GM18951 (cell line): ENCODE measurements around the gene AHRR.

Experiments used
- POLR2A ChIP-seq: IDR thresholded peaks from 4 replicates; pipeline ENCODE4 v1.6.1; 2011; ENCODE audit warnings: mild to moderate bottlenecking; ENCODE audit not compliant: insufficient read length, insufficient read depth; ENCODE audit errors: extremely low read depth
- in situ Hi-C: fragments of 300-500 bp; cut with MboI; formaldehyde crosslinking; loops from one replicate; pipeline ENCODE4 v1.12.0; 2022; ENCODE audit warnings: low sequenced_read_pairs, mixed read lengths, inconsistent platforms; ENCODE audit not compliant: unreplicated experiment

AHRR gene

DNA sequence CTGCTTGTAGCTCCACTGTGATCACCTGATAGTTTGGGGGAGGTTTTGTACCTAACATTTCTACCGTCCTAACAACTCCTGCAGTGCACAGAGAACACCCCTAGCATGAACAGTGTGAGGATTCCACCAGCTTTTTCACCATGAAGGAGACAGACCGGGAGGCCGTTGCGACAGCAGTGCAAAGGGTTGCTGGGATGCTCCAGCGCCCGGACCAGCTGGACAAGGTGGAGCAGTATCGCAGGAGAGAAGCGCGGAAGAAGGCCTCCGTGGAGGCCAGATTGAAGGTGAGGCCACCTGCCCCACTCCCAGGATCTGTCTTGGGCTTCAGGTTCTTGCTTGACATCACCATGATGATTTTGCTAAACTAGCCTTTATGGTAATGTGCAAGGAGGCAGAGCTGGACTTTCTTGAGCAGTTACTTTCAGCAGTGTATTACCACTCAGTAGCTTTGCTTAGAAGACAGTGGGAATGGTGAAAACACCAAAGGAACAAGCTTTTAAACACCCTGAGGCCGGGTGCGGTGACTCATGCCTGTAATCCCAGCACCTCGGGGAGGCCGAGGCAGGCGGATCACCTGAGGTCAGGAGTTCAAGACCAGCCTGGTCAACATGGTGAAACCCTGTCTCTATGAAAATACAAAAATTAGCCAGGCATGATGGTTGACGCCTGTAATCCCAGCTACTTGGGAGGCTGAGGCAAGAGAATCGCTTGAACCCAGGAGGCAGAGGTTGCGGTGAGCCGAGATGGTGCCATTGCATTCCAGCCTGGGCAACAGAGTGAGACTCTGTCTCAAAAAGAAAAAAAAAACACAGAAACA is 124.8 kb downstream of the AHRR start:
- in situ Hi-C loops, result no loop called here
- TF ChIP-seq POLR2A, result no peak

DNA sequence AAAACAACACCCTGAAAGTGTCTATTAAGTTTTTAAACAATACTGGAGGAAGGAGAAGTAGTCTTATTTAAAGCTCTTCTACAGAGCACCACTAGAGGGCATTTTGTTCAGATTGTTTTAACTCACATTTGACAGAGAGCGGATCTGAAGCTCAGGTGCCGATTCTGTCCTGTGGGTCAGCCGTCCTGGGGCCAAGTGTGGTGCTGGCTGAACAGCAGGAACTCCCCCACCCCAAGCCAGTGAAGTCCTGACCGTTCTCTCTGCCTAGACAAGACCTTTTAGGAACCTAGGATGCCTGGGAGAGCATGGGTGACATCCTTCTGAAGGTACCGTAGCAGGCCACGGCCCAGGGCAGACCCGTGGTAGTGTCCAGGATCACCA is 125.4 kb downstream of the AHRR start:
- in situ Hi-C loops, result no loop called here
- TF ChIP-seq POLR2A, result no peak

DNA sequence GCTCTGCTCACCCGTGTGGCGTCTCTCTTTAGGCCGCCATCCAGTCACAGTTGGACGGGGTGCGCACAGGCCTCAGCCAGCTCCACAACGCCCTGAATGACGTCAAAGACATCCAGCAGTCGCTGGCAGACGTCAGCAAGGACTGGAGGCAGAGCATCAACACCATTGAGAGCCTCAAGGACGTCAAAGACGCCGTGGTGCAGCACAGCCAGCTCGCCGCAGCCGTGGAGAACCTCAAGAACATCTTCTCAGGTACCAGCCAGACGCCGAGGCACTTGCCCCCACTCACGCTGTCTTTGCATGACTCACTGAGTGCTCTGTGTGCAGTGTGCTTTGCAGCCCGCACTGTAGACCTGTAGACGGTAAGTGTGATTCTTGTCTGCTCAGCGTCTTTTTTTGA is 126.0 kb downstream of the AHRR start:
- in situ Hi-C loops, result no loop called here
- TF ChIP-seq POLR2A, result no peak

DNA sequence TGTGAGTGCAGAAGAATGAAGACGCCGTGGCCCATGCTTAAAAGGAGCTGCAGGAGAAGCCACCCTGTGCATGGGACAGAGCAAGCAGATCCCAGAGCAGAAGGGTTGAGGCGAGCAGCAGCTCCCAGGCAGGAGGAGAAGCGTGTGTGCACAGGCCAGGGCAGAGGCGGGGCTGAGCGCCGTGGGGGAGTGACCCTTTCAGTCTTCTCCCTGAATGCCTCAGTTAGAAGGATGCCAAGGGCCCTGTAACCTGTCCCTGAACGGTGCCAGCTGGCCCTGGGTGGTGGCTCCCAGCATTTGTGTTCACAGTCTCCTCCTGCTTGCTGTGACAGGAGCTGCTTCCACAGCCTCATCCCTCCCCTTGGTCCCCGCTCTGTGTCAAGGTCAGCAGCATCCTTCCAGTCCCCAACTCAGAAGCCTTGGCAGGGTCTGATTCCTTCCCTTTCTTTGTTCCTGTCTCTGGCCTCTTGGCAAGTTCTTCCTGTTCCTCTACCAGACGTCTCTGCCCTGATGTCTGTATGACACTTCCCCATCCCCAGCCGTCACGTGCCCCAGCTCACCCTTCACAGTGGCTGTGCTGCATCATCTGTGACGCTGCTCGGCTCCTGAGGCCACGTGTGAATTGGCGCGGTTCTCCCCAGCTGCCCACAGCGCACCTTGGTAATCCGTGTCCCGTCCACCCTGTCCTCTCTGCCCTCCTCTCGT is 126.7 kb downstream of the AHRR start:
- in situ Hi-C loops, result no loop called here
- no peak for TF ChIP-seq POLR2A

DNA sequence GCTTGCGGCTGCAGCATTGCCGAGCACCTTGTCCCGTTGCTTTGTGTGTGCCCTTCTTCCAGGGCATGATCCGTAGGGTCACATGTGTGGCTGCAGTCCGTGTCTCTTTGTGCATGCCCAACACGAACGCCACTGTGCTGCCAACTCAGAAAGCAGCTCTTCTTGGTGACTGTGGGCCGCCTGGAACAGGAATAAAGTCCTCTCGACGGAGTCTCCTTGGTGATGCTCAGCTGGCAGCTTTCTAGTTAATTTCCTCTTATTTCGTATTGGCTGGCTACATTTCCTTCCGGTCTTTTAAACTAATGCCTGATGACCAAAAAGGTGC is 127.2 kb downstream of the AHRR start:
- no peak for TF ChIP-seq POLR2A
- in situ Hi-C loops, result no loop called here

DNA sequence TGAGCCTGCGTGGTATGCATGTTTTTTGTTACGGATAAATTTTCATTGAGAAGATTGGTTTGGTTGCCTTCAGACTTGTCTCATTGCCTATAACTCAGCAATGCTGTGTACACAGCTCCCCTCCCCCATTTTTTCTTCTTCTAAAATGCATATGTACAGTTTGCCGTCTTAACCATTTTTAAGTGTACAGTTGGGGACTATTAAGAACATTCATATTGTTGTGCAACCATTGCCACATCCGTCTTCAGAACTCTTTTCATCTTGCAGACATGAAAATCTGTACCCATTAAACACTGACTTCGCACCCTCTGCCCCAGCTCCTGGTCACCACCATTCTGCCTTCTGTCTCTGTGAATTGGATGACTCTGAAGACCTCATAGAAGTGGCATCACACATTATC is 127.6 kb downstream of the AHRR start:
- in situ Hi-C loops, result no loop called here
- TF ChIP-seq POLR2A, result no peak

DNA sequence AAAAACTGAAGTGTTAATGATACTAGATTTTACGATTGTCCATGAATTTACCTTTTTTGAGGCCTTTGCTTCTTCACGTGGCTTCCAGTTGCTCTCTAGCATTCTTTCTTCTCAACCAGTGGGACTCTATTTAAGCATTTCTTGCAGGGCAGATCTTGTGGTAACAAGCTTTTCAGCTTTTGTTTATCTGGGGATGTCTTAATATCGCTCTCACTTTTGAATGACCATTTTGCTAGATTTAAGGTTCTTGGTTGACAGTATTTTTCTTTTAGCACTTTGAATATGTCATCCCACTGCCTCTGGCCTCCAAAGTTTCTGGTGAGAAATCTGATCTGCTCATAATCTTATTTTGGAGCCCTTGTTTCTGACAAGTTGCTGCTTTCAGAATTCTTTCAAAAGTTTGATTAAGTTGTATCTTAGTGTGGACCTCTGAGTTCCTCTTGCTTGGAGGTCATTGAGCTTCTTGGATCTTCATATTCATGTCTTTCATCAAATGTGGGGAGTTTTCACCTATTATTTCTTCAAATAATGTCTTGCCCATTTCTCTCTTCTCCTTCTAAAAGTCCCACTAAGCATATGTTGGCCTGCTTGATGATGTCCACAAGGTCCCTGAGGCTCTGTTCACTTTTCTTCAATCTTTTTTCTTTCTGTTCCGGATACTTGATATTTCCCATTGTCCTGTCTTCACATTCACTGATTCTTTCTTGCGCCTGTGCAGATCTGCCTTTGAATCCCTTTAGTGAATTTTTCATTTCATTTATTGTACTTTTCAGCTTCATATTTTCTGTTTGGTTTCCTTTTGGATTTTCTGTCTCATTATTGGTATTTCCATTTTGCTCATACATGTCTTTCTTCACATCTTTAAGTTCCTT is 130.3 kb downstream of the AHRR start:
- no peak for TF ChIP-seq POLR2A
- in situ Hi-C loops, result no loop called here

DNA sequence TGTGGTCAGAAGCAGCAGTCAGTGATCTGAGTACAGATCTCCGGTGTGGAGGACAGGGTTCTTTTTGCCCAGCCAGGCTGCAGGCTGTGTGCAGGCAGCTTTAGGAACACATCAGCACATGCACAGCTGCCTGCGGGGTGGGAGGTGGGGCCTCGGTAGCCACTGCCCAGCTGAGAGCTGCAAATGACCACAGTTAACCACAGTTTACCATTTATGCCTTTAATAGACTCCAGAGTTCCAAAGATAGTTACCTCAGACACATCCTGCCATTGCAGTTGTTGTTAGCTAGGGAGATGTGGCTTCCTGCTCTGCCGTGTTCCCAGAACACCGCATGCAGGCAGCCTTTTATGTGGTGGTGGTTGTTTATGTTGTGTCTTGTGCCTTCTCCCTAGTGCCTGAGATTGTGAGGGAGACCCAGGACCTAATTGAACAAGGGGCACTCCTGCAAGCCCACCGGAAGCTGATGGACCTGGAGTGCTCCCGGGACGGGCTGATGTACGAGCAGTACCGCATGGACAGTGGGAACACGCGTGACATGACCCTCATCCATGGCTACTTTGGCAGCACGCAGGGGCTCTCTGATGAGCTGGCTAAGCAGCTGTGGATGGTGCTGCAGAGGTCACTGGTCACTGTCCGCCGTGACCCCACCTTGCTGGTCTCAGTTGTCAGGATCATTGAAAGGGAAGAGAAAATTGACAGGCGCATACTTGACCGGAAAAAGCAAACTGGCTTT is 131.6 kb downstream of the AHRR start:
- no peak for TF ChIP-seq POLR2A
- in situ Hi-C loops, result no loop called here

DNA sequence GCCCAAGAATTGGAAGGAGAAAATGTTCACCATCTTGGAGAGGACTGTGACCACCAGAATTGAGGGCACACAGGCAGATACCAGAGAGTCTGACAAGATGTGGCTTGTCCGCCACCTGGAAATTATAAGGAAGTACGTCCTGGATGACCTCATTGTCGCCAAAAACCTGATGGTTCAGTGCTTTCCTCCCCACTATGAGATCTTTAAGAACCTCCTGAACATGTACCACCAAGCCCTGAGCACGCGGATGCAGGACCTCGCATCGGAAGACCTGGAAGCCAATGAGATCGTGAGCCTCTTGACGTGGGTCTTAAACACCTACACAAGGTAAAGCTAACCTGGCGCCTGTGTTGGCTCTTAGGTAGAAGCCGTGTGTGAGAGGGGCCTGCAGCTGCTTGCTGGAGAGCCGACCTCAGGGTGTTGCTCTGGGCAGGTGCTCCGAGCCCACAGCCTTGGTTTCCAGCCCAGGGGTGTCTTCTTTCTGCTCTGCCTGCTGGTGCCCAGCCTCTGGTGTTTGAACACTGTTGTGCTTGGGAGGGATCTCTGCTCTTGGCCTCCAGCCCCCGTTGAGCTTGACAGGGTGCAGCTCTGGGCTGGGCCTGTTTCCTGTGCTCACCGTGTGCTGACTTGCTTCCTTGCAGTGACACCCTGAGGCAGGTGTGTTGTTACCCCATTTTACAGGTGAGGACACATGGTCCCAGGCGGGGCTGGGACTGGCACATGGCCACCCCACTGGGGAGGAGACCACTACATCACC is 132.4 kb downstream of the AHRR start:
- no peak for TF ChIP-seq POLR2A
- in situ Hi-C loops, result no loop called here

DNA sequence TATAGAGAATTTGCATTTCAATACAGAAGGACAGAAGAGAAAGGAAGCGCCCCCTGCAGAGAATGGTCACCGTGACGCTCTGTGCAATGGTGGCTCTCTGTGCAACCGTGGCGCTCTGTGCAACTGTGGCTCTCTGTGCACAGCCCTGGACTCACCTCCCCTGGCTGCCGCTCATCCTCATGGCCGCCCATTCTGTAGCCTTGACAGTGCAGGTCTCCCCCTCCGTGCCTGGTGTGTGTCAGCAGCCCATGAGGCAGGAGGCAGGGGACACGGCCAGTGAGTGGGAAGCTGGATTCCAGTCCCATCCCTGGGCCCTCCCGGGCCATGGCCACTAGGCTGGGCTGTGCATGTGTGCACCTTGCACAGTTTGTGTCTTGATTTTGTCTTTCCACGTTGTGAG is 133.4 kb downstream of the AHRR start:
- no peak for TF ChIP-seq POLR2A
- in situ Hi-C loops, result no loop called here

DNA sequence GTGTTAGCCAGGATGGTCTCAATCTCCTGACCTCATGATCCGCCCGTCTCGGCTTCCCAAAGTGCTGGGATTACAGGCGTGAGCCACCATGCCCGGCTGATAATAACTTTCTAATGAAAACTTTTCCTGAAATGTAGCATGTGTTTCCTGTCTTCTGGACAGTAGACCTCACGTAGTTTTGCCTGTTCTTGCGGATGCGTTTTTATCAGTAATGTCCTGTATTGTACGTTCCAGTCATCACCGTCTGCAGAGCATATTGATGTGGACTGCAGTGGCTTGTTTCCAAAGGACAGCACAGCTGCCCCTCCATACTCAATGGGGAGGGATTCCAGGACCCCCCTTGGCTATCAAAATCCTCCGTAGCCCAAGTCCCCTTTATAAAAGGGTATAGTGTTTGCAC is 134.3 kb downstream of the AHRR start:
- in situ Hi-C loops, result no loop called here
- TF ChIP-seq POLR2A, result no peak
